ENCODE results near the gene PCSK4.

- TF ChIP-seq CTCF (conservative IDR thresholded peaks at IDR 0.05; ENCODE audit: low read length) (no peak), EZH2phosphoT487 (IDR thresholded peaks at IDR 0.05; ENCODE audit: borderline replicate concordance, low read depth, low read length) (no peak)
These were observed 35.2 kb downstream of the PCSK4 start for GRCh38 chr19:1455002-1455335.

Data from OCI-LY7 (cell line).